Stimulated activated CD4-positive, alpha-beta T cell treated with anti-CD3 and anti-CD28 coated beads, Interleukin-12 subunit alpha, Interleukin-12 subunit beta, amount 100 ng/mL, for 24 hours (primary cell): ENCODE data around the gene CEP170B.
"Not testable (repeated sequence)": the region's sequence is repeated elsewhere in the genome, so short reads cannot be mapped to it uniquely, and the experiment has no call there.

Experiments
- DNase-seq, 2 experiments: peaks; one replicate each; pipeline ENCODE4 v3.0.0-alpha.2; 2020; ENCODE audit warnings: low read depth in 2 of 2

The CEP170B gene

GRCh38 chr14:104931771-104932675, 67.0 kb downstream of the CEP170B start:
- no peak for DNase-seq

GRCh38 chr14:104932676-104933631, 67.9 kb downstream of the CEP170B start:
- peak; percentile 78 to 87 for DNase-seq

DNA sequence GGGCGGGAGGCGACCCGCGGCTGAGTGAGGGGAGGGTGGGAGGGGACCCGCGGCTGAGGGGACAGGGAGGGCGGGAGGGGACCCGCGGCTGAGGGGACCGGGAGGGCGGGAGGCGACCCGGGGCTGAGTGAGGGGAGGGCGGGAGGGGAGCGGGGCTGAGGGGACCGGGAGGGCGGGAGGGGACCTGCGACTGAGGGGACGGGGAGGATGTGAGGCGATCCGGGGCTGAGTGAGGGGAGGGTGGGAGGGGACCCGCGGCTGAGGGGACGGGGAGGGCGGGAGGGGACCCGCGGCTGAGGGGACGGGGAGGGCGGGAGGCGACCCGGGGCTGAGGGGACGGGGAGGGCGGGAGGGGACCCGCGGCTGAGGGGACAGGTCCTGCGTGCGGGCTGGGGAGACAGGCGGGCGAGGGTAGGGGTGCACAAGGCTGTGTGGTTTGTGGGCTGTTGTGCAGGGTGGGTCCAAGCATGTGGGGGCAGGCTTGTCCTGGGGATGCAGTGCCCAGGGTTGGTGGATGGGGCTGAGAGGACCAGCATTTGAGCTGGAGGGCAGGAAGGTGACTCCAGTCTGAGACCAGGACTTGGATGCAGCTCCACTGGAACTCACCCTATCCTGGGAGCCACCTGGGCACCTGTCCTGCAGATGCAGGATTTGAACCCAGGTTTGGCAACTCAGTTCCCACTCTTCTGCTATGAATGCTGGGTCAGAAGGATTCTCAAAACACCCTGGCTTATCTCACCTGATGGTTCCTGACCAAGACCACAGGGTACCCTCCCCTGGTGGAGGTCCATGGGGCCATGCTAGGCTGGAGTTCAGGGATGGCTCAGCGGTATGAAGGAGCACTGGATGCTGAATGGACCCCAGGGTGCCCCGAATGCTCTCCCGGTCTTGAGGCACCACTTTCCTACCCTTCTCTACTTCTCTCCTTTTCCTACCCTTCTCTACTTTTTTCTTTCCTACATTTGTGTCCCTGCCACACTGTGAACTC, 69.0 kb downstream of the CEP170B start:
- DNase-seq: no peak

DNA sequence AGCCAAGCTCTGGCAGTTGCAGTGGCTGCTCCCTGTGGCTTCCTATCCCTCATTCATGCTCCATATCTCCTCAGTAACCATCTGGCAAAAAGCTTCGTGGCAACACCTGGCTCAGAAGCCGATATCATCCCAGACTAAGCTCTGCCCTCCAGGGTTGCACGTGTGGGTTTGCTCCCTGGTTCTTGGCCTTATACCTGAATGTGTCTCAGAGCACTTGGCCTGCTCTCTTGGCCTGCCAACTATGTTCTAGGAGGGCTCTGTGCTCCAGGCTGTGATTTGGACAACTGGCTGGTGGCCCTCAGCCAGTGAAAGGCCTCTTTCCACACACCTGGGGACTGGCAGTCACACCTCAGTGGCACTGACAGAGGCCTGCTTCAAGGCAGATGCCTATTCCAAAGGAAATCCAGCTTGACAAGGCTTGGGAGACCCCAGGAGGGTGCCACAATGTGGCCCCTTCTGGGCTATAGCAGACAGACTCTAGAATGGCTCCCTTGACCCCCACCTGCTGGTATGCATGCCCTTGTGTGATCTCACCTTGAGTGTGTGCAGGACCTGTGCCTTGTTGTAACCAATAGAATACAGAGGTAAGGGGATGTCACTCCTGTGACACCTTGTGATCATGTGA, 70.1 kb downstream of the CEP170B start:
- no peak for DNase-seq

GRCh38 chr14:104935955-104936354, 70.9 kb downstream of the CEP170B start:
- DNase-seq: no peak

DNA sequence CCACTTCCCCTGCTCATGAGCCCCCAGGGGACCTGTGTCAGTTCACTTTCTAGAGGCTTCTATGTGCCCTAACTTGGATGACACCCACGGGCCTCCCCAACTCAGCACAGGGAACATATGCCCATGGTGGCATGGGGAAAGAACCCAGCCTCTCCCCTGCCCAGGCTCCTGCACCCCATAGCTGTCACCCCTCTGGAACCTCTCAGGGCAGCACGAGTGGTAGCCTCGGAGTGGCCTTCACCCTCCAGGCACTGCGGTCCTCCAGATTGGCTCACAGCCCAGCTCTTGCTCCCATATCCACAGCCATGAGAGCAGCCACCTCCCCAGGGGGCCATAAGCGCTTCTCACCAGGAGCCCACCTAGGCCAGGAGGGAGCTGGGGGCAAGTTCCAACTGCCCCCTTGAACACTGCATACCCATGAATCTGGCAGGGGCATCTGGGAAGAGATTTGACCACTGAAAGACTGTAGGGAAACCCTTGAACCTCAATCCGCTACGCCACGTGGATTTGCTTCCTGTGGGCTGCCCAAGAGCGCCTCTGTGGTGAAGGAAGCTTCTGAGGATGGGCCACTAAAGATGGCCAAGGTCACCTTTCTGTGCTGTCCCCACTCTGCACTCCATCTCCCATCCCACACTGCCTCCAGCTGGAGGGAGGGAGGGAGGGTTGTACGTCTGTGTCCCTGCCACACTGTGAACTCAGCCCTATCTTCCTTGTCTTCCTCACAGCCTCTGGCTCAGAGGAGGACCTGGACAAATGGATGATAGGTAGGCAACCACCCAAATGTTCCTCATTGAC, 71.5 kb downstream of the CEP170B start:
- no peak for DNase-seq

DNA sequence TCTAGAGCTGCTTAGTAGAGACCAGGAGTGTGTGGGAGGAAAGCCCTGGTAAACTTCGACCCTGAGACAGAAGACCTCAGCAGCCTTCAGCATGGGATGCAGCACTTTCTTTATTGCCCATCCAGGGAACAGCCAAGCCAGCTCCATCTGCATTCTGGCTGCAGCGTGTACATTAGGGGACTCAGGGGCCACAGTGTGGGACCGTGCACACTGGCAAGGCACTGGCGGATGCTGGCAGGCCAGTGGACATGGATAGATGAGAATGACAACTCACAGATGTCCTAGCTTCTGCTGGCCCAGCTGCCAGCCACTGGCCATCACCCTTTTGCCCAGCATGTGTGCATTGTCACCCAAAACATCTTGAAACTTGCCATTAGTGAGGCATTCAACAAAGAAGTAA, 72.1 kb downstream of the CEP170B start:
- no peak for DNase-seq

GRCh38 chr14:104937694-104938365, 72.8 kb downstream of the CEP170B start:
- no peak for DNase-seq

DNA sequence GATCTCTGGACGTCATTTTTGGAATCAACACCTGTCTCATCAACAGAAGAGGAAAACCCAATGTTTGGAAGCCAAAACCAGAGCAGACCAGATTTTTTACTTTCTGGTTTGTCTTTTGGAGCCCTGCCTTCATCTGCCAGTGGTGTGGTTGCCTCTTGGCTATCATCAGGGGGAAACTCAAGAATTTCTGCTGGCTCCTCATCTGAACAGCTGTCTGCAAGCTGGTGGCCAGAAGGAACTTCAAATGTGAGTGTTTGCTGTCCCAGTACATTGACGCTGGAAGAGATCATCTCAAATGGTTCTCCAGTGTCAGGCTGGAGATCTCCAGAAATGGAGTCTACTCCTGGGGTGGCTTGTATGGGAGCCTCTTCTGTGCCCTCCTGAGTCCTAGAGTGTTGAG, 73.4 kb downstream of the CEP170B start:
- no peak for DNase-seq

- no peak for DNase-seq
Measured at GRCh38 chr14:104938960-104939359, 73.9 kb downstream of the CEP170B start.

DNA sequence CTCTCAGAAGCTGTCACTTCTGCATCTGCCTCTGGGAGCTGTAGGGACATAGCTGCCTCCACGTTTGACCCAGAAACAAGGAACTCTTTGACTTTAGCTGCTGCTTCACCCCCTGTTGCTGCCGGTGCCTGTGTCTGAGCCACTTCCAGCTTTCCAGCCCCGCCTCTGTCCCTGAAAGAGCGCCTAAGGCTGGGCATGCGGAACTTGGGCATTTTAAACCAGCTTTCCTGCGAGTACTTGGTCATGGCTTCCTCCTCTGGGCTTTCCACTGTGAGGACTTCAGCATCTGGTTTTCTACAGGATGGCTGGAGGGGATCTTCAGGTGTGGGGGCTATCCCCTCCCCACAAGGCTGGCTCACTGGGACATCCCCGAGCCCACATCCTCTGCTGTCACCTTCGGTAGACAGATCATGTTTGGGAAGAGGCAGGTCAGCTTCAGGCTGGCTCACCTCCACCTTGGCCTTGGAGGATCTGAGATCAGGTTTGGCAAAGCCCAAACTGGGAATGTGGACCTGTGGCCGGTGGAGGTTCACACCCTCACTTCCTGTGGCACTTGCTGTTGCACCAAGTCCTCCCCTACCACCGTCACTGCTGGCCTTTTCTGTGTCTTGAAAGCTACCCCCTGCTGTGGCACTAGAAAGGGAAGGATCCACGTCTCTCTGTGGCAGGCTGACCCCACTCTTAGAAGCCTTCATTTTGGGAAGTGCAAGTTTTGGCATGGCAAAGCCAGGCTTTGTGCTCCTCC, 74.8 kb downstream of the CEP170B start:
- no peak for DNase-seq

DNA sequence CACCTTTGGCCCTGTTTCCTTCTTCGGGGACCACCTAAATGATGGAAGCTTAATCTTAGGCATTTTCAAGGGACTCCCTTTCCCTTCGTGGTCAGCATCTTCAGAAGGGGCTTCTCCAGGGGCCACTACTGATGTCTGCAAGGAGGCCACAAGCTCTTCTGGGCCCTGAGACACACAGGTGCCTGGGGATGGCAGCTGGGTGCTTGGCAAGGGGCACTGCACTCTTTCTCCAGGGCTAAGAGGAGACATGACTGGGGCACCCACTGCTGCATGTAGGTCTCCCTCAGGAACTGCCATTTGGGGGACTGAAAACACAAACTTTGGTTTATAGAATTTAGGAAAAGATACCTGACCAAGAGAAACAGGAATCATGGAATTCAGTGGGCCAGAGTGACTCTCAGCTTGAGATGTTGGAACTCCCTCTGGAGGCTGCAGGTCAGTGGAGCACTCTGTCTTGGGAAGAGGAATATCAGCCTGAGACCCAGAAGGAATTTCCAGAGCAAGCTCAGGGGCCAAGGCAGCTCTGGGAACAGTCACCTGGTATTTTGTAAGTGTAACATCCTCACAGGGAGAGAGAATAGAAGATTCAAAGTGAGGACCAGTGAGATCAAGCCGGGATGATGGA, 75.6 kb downstream of the CEP170B start:
- no peak for DNase-seq

DNA sequence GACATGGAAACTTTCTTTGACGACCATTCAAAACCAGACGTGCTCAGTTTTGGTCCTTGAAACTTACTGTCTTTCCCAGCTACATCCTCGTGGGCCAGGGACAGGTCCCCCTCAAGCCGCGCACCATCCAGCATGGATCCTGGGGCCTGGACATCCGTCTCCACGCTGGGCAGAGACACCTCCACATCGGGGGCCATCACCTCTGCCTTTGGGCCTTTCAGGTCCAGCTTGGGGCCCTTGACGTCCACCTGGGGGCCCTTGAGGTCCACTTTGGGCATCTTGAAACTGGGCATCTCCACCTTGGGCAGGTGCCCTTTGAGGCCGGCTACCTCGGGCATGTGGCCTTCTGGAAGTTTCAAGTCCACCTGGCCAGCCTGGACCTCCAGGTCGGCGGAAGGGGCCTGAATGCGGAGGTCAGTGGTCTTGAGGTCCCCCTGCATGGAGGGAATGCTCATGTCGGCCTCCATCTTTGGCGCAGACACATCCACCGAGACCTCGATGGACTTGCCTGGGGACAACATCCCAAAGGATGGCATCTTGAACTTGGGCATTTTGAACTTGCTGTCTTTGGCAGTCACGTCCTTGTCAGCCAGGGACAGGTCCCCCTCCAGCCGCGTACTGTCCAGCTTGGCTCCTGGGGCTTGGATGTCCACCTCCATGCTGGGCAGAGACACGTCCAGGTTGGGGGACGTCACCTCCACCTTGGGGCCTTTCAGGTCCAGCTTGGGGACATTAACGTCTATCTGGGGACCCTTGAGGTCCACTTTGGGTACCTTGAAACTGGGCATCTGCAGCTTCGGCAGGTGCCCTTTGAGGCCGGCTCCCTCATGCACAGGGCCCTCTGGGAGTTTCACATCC, 76.7 kb downstream of the CEP170B start:
- no peak for DNase-seq

- no peak for DNase-seq
Measured at GRCh38 chr14:104942586-104942985, 77.5 kb downstream of the CEP170B start.

DNA sequence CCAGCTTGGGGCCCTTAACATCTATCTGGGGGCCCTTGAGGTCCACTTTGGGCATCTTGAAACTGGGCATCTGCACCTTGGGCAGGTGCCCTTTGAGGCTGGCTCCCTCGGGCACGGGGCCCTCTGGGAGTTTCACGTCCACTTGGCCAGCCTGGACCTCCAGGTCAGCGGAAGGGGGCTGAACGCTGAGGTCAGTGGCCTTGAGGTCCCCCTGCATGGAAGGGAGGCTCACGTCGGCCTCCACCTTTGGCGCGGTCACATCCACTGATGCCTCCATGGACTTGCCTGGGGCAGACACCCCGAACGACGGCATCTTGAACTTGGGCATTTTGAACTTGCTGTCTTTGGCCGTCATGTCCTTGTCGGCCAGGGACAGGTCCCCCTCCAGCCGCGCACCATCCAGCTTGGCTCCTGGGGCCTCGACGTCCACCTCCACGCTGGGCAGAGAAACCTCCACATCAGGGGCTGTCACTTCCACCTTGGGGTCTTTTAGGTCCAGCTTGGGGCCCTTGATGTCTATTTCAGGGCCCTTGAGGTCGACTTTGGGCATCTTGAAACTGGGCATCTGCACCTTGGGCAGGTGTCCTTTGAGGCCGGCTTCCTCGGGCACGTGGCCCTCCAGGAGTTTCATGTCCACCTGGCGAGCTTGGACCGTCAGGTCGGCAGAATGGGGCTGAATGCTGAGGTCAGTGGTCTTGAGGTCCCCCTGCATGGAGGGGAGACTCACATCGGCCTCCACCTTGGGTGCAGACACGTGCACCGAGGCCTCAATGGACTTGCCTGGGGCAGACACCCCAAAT, 78.3 kb downstream of the CEP170B start:
- not testable (repeated sequence) for DNase-seq

DNA sequence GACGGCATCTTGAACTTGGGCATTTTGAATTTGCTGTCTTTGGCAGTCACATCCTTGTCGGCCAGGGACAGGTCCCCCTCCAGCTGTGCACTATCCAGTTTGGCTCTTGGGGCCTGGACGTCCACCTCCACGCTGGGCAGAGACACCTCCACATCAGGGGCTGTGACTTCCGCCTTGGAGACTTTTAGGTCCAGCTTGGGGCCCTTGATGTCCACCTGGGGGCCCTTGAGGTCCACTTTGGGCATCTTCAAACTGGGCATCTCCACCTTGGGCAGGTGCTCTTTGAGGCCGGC, 78.9 kb downstream of the CEP170B start:
- not testable (repeated sequence) for DNase-seq
